Measurements from ENCODE around the gene TCHHL1.

DNA sequence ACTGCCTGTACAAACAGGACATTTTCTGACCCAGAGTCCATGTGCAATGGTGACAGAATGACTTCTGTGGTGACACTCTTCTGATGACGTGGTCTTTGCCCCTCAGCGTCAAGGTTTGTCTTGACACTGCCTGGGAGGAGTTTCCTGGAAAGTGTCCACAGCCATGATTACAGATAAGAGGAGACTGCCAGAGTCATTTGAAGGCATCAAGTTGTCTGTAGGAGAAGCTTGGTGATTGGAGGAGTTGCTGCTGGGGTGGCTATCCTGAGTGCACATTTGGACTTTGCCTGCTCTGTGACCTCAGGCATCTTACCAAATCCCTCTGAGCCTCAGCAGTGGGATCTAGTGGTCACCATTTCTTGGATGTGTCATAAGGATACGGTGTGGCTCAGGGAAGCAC is 17.7 kb downstream of the TCHHL1 start:
- TF ChIP-seq, protein P1, sequence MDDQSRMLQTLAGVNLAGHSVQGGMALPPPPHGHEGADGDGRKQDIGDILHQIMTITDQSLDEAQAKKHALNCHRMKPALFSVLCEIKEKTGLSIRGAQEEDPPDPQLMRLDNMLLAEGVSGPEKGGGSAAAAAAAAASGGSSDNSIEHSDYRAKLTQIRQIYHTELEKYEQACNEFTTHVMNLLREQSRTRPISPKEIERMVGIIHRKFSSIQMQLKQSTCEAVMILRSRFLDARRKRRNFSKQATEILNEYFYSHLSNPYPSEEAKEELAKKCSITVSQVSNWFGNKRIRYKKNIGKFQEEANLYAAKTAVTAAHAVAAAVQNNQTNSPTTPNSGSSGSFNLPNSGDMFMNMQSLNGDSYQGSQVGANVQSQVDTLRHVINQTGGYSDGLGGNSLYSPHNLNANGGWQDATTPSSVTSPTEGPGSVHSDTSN (IDR thresholded peaks at IDR 0.05; ENCODE audit: insufficient replicate concordance, low read depth, low read length), result no peak
- TF ChIP-seq EP300 (IDR thresholded peaks at IDR 0.05; ENCODE audit: borderline replicate concordance in 1 of 2, control insufficient read depth in 1 of 2, low read depth in 2 of 2, low read length in 2 of 2) (no peak), POLR2AphosphoS5 (IDR thresholded peaks at IDR 0.05; ENCODE audit: low read length) (no peak), ZNF24 (IDR thresholded peaks at IDR 0.05) (no peak), POLR2A (IDR thresholded peaks at IDR 0.05; ENCODE audit: low read depth, low read length) (no peak), YY1 (IDR thresholded peaks at IDR 0.05; ENCODE audit: low read depth, low read length) (no peak), EZH2 (IDR thresholded peaks at IDR 0.05; ENCODE audit: borderline replicate concordance, control insufficient read depth, low read depth, low read length) (no peak), BRCA1 (IDR thresholded peaks at IDR 0.05; ENCODE audit: low read depth, low read length) (no peak), SIN3A (IDR thresholded peaks at IDR 0.05; ENCODE audit: low read depth, low read length) (no peak), NRF1 (conservative IDR thresholded peaks at IDR 0.05; ENCODE audit: low read depth, low read length) (no peak), SP1 (IDR thresholded peaks at IDR 0.05; ENCODE audit: low read depth, low read length) (no peak)
- TF ChIP-seq, protein P2, sequence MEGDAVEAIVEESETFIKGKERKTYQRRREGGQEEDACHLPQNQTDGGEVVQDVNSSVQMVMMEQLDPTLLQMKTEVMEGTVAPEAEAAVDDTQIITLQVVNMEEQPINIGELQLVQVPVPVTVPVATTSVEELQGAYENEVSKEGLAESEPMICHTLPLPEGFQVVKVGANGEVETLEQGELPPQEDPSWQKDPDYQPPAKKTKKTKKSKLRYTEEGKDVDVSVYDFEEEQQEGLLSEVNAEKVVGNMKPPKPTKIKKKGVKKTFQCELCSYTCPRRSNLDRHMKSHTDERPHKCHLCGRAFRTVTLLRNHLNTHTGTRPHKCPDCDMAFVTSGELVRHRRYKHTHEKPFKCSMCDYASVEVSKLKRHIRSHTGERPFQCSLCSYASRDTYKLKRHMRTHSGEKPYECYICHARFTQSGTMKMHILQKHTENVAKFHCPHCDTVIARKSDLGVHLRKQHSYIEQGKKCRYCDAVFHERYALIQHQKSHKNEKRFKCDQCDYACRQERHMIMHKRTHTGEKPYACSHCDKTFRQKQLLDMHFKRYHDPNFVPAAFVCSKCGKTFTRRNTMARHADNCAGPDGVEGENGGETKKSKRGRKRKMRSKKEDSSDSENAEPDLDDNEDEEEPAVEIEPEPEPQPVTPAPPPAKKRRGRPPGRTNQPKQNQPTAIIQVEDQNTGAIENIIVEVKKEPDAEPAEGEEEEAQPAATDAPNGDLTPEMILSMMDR (IDR thresholded peaks at IDR 0.05 in 2 of 3, conservative IDR thresholded peaks at IDR 0.05 in 1 of 3; ENCODE audit: control insufficient read depth in 2 of 3, extremely low read depth in 1 of 3, insufficient read depth in 1 of 3, low read depth in 3 of 3, low read length in 3 of 3), result no peak
